Activated T-cell treated with anti-CD3 and anti-CD28 coated beads, Interleukin-2, amount 50 U/mL, for 4 hours (primary cell): Measurements from ENCODE around the gene TLCD2. TPM values are rescaled to one million over a fixed set of nuclear protein-coding genes. Genes with fewer than 3 reads are reported as not detected.
"Not testable (repeated sequence)": the region's sequence is repeated elsewhere in the genome, so short reads cannot be mapped to it uniquely, and the experiment has no call there.

Source experiments
- ATAC-seq, 2 donors: fragments of 200-7000 bp; cut with Tn5 transposase; one replicate each; pipeline ENCODE4 v1.10.0; 2021
- DNase-seq: peaks from one replicate; pipeline ENCODE4 v3.0.0-alpha.2; 2020
- H3K27me3 Mint-ChIP-seq: one replicate; pipeline ENCODE4 v1.8.0; 2021; ENCODE audit warnings: low read depth, mixed read lengths
- H3K36me3 Mint-ChIP-seq: one replicate; pipeline ENCODE4 v1.8.0; 2022; ENCODE audit warnings: mixed read lengths; ENCODE audit not compliant: insufficient read depth
- H3K4me1 Mint-ChIP-seq: one replicate; pipeline ENCODE4 v1.8.0; 2021; ENCODE audit warnings: low read depth, mixed read lengths
- H3K4me3 Mint-ChIP-seq: one replicate; pipeline ENCODE4 v1.8.0; 2021; ENCODE audit warnings: mild to moderate bottlenecking, moderate library complexity, mixed read lengths
- H3K9me3 Mint-ChIP-seq: one replicate; pipeline ENCODE4 v1.8.0; 2021; ENCODE audit warnings: mixed read lengths
- total RNA-seq, 3 donors: library from RNA; stranded (reverse); gene quantifications; one replicate each; pipeline ENCODE4 v1.2.1, GENCODE V29; 2021

The TLCD2 gene
- total RNA-seq, 3 donors from 2014 or later, result 0.08 to 0.19 (median 0.13) TPM

DNA sequence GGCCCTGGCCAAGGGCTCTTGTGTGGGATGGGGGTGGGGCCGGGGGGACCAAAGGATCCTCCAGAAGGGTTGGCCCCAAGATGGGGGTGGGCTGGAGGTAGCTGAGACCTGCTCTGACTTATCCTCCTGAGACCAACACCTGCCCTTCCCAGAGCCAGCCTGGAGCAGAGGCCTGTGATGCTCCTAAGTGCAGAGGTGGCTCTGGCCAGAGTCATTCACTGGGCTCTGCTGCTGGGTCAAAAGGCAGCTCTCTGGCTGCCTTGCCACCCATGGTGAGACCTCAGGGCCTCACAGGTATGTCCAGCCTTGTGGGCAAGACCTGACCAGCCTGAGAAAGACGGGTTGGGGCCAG is 32.9 kb upstream of the TLCD2 start:
- no peaks in the 10 kb centered on the region for H3K36me3 Mint-ChIP-seq
- H3K4me1 Mint-ChIP-seq, result no peaks in the 10 kb centered on the region
- H3K4me3 Mint-ChIP-seq, result no peak overlapping the region
- ATAC-seq, result no peak
- H3K9me3 Mint-ChIP-seq, result no peaks in the 10 kb centered on the region
- no peaks in the 10 kb centered on the region for H3K27me3 Mint-ChIP-seq
- DNase-seq, result no peak

DNA sequence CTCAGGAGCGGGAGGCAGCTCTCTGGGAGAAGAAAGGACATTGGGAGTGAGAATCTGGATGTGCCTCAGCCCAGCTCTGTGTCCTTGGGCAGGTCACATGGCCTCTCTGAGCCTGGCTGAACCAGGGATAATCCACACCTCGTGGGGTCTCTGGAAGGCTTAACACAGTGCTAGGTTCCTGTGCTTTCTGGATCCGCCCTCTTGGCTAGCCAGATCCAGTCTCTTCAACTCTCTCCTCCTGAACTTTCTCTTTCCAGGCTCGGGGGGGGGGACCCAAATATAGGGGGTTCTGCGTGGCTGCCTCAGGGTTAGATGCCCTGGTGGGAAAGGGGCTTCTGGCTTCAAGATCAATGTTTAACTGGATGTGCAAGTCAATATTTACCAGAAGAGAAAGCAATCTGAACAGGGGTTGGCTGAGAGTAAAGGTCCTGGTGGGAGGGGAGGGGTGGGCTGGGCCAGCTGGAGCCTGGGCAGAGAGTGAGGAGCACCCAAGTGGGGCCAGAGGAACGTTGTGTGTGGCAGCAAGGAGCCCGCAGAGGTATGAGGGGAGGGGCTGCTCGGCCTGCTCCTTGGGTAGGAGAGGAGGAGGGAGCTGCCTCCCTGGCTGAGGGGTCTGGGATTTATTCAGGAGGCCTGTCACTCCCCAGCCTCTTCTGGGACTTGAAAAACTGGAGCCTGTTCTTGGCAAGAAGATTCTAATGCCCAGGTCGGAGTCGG is 32.4 kb upstream of the TLCD2 start, which contains the start of gene SERPINF2:
Gene SERPINF2, plus strand, starts transcription at position 501 of the 717 bp plus-strand sequence. CDS start 2,125 bp downstream, outside the sequence.
- Mint-ChIP-seq H3K4me3 (no peak within 1 kb of the TSS), H3K9me3 (no peaks in the 10 kb centered on the region), H3K4me1 (no peaks in the 10 kb centered on the region), H3K27me3 (no peaks in the 10 kb centered on the region), H3K36me3 (peaks cover 2% of the 10 kb centered on the region)
- DNase-seq, result no peak
- ATAC-seq, result no peak

- ATAC-seq, result not testable (repeated sequence)
These were observed 31.7 kb upstream of the TLCD2 start for GRCh38 chr17:1741899-1742298.

GRCh38 chr17:1737531-1738291 is 27.5 kb upstream of the TLCD2 start:
- Mint-ChIP-seq H3K36me3 (peaks cover 7% of the 10 kb centered on the region), H3K9me3 (no peaks in the 10 kb centered on the region), H3K4me3 (no peak overlapping the region), H3K4me1 (peaks cover 7% of the 10 kb centered on the region), H3K27me3 (no peaks in the 10 kb centered on the region)
- DNase-seq, result no peak
- no peak for ATAC-seq

More at GRCh38 chr17:1741899-1742298, 31.7 kb upstream of the TLCD2 start:
- DNase-seq, H3K27me3 Mint-ChIP-seq, H3K36me3 Mint-ChIP-seq, H3K4me1 Mint-ChIP-seq, H3K4me3 Mint-ChIP-seq, H3K9me3 Mint-ChIP-seq: not testable (repeated sequence)

DNA sequence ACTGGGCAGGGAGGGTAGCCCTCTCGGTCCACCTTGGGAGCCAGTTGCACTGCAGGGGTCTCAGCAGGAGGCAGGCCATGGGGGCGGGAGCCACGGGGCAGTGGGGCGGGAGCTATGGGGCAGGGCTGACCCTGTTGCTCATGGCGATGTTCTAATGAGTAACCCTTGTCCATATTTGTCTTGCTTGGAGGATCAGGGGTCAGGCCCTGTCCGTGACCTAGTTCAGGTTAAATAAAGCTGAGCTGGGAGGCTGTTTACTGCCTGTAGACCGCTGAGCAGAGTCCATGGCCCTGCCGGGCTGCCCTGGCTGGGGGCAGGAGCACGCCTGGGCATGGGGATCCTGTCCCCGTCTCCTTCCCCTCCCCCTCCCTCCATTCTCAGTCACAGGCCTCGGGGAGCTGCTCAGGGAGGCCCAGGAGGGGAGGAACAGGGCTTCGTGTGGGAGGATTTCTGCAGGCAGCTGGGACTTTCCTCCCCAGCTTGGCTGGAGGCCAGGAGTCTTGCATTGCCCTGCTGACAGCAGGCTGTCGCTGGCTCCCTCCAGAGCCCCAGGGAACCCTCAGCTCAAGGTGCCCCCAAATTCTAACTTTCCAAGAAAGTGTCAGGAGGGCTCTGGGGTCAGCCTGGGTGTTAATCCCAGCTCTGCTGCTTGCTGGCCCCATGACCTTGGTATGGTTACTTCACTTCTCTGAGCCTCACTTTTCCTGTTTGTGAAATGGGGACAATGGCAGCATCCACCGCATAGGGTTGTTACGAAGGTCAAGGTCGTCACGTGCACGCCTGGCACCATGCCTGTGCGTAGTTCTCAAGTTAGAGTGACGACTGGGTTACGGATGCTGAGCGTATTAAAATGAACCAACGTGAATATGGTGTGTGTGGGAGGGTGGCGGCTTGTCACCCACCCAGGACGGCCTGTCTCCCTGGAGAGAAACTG is 26.4 kb upstream of the TLCD2 start:
- Mint-ChIP-seq H3K27me3 (no peaks in the 10 kb centered on the region), H3K9me3 (no peaks in the 10 kb centered on the region), H3K4me3 (no peak overlapping the region), H3K36me3 (peaks cover 7% of the 10 kb centered on the region), H3K4me1 (peaks cover 7% of the 10 kb centered on the region)
- DNase-seq (no peak), ATAC-seq (peak; percentile 53 to 69)

- Mint-ChIP-seq H3K9me3 (no peaks in the 10 kb centered on the region), H3K36me3 (peaks cover 7% of the 10 kb centered on the region), H3K4me3 (no peak overlapping the region), H3K27me3 (no peaks in the 10 kb centered on the region), H3K4me1 (peaks cover 7% of the 10 kb centered on the region)
- ATAC-seq (no peak), DNase-seq (no peak)
These were observed 25.7 kb upstream of the TLCD2 start for GRCh38 chr17:1735834-1736347.

DNA sequence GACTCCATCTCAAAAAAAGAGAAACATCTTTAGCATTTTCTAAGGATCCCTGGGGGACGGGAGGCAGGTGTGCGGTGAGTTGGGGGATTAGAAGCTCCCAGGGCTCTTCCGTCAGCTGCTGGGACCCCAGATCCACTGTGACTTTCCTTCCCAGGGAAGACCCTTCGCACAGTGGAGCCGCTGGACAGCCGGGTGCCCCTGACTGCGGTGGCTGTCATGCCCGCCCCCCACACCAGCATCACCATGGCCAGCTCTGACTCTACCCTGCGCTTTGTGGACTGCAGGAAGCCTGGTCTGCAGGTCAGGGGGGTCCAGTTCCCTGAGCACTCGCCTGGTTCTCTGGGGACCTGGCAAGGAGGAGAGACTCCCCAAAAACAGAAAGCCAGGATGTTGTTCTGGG is 25.2 kb upstream of the TLCD2 start:
- H3K36me3 Mint-ChIP-seq, result peaks cover 7% of the 10 kb centered on the region
- ATAC-seq, result no peak
- H3K4me3 Mint-ChIP-seq, result no peak overlapping the region
- H3K9me3 Mint-ChIP-seq, result no peaks in the 10 kb centered on the region
- H3K27me3 Mint-ChIP-seq, result no peaks in the 10 kb centered on the region
- DNase-seq, result no peak
- peaks cover 7% of the 10 kb centered on the region for H3K4me1 Mint-ChIP-seq

DNA sequence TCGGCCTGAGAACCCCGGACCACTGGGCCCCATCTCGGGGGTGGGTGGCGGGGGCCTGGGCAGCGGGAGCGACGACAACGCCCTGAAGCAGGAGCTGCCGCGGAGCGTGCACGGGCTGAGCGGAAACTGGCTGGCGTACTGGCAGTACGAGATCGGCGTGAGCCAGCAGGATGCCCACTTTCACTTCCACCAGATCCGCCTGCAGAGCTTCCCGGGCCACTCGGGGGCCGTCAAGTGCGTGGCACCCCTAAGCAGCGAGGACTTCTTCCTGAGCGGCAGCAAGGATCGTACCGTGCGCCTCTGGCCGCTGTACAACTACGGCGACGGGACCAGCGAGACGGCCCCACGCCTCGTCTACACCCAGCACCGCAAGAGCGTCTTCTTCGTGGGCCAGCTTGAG is 23.6 kb upstream of the TLCD2 start:
- ATAC-seq (no peak), DNase-seq (no peak)
- Mint-ChIP-seq H3K4me1 (peaks cover 14% of the 10 kb centered on the region), H3K36me3 (peaks cover 13% of the 10 kb centered on the region), H3K9me3 (no peaks in the 10 kb centered on the region), H3K4me3 (no peak overlapping the region), H3K27me3 (no peaks in the 10 kb centered on the region)

GRCh38 chr17:1732833-1733321 is 22.7 kb upstream of the TLCD2 start:
- Mint-ChIP-seq H3K36me3 (peaks cover 17% of the 10 kb centered on the region), H3K4me1 (peaks cover 20% of the 10 kb centered on the region), H3K4me3 (no peak overlapping the region), H3K27me3 (no peaks in the 10 kb centered on the region), H3K9me3 (no peaks in the 10 kb centered on the region)
- DNase-seq (no peak), ATAC-seq (no peak)

- no peaks in the 10 kb centered on the region for H3K9me3 Mint-ChIP-seq
- DNase-seq, result no peak
- H3K27me3 Mint-ChIP-seq, result no peaks in the 10 kb centered on the region
- ATAC-seq, result no peak
- peaks cover 22% of the 10 kb centered on the region for H3K4me1 Mint-ChIP-seq
- H3K4me3 Mint-ChIP-seq, result no peak overlapping the region
- H3K36me3 Mint-ChIP-seq, result peaks cover 14% of the 10 kb centered on the region
These were observed 22.2 kb upstream of the TLCD2 start for GRCh38 chr17:1732241-1732832.

GRCh38 chr17:1731194-1731506 is 21.0 kb upstream of the TLCD2 start:
- no peaks in the 10 kb centered on the region for H3K9me3 Mint-ChIP-seq
- H3K4me3 Mint-ChIP-seq, result no peak overlapping the region
- no peaks in the 10 kb centered on the region for H3K27me3 Mint-ChIP-seq
- H3K4me1 Mint-ChIP-seq, result peaks cover 15% of the 10 kb centered on the region
- peaks cover 10% of the 10 kb centered on the region for H3K36me3 Mint-ChIP-seq
- DNase-seq, result no peak
- no peak for ATAC-seq

GRCh38 chr17:1730326-1731193 is 20.4 kb upstream of the TLCD2 start:
- DNase-seq (no peak), ATAC-seq (no peak)
- Mint-ChIP-seq H3K36me3 (peaks cover 11% of the 10 kb centered on the region), H3K9me3 (no peaks in the 10 kb centered on the region), H3K4me1 (peaks cover 18% of the 10 kb centered on the region), H3K4me3 (no peak overlapping the region), H3K27me3 (no peaks in the 10 kb centered on the region)

- H3K27me3 Mint-ChIP-seq, result no peaks in the 10 kb centered on the region
- no peak for ATAC-seq
- peaks cover 12% of the 10 kb centered on the region for H3K36me3 Mint-ChIP-seq
- DNase-seq, result no peak
- H3K4me3 Mint-ChIP-seq, result no peak overlapping the region
- H3K9me3 Mint-ChIP-seq, result no peaks in the 10 kb centered on the region
- H3K4me1 Mint-ChIP-seq, result peaks cover 23% of the 10 kb centered on the region
These were observed 19.8 kb upstream of the TLCD2 start for GRCh38 chr17:1729966-1730325.
